Measurements from ENCODE around the gene BCL7C. TPM values are rescaled to one million over a fixed set of nuclear protein-coding genes. Genes with fewer than 3 reads are reported as not detected.
"Not testable (repeated sequence)": the region's sequence is repeated elsewhere in the genome, so short reads cannot be mapped to it uniquely, and the experiment has no call there.

Gene BCL7C
- polyA plus RNA-seq (ENCODE audit: insufficient read length in 10 of 10) = 10 to 100 TPM; 24.4 to 41.4 (median 29.9) TPM
- long read RNA-seq, donor 1, transcript BCL7C-201 (6 exons, 1,740 nt) = major isoform, 30 of 34 reads
- long read RNA-seq, donor 1, partial matches to known transcripts = 0 of 34 reads
- long read RNA-seq, donor 1, other reads (novel, unspliced or antisense) = 0 of 34 reads
- long read RNA-seq, donor 2, transcript BCL7C-201 (6 exons, 1,740 nt) = major isoform, 30 of 32 reads
- long read RNA-seq, donor 2, partial matches to known transcripts = 0 of 32 reads
- long read RNA-seq, donor 2, other reads (novel, unspliced or antisense) = 0 of 32 reads
- long read RNA-seq, donor 3 = 0 reads
- long read RNA-seq, donor 4, transcript BCL7C-201 (6 exons, 1,740 nt) = major isoform, 18 of 20 reads
- long read RNA-seq, donor 4, partial matches to known transcripts = 0 of 20 reads
- long read RNA-seq, donor 4, other reads (novel, unspliced or antisense) = 0 of 20 reads
- long read RNA-seq, donor 5, transcript BCL7C-201 (6 exons, 1,740 nt) = major isoform, 17 of 43 reads
- long read RNA-seq, donor 5, partial matches to known transcripts = 23 of 43 reads
- long read RNA-seq, donor 5, other reads (novel, unspliced or antisense) = 0 of 43 reads
- long read RNA-seq, donor 6, transcript BCL7C-201 (6 exons, 1,740 nt) = major isoform, 28 of 34 reads
- long read RNA-seq, donor 6, partial matches to known transcripts = 0 of 34 reads
- long read RNA-seq, donor 6, other reads (novel, unspliced or antisense) = 0 of 34 reads
- long read RNA-seq, donor 7, transcript BCL7C-201 (6 exons, 1,740 nt) = major isoform, 17 of 18 reads
- long read RNA-seq, donor 7, partial matches to known transcripts = 0 of 18 reads
- long read RNA-seq, donor 7, other reads (novel, unspliced or antisense) = 0 of 18 reads
- long read RNA-seq, donor 8, transcript BCL7C-201 (6 exons, 1,740 nt) = major isoform, 23 of 25 reads
- long read RNA-seq, donor 8, partial matches to known transcripts = 0 of 25 reads
- long read RNA-seq, donor 8, other reads (novel, unspliced or antisense) = 0 of 25 reads
- long read RNA-seq, donor 9, partial matches to known transcripts = 0 of 2 reads
- long read RNA-seq, donor 9, other reads (novel, unspliced or antisense) = 0 of 2 reads

DNA sequence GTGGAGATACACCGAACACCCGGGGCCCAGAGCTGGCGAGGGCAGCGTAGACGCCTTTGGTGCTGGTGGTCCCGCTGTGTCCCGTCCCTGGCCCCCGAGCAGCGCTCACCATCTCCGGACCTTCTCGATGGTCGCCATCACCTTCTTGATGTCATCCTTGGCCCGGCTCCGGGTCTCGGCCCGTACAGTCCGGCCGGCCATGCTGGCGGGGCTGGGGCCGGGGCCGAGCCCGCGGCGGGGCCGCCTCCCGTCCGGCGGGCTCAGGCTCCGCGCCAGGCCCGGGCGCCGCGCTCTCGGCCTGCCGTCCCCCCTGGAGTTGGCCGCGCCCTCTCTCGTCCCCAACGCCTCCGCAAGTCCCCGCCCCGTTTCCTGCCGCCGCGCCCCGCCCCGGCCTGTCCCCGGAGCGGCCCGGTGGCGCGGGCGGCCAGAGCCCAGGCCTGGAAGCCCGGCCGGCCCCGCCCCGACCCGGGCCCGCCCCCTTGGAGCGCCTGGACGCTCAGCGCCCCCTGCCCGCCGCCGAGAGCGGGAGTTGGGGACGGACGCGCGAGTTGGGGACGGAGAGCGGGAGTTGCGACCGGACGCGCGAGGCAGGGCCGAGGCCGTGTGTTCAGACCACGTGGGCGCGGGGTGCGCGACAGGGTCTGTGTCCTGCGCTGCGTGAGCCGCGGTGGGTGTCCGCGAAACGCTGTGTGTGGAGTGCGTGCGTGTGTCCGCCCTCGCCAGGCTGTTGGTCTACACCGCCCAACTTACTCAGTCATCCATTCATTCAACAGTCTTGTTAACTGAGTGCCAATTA lies at the start of gene BCL7C:
TSS of gene BCL7C (minus strand) at position 334 of the 796 bp plus-strand sequence. CDS start at position 201, 133 bp downstream.
- peak; percentile 91 to 95 (median 91) for DNase-seq

- no peak for DNase-seq
These were observed 48.5 kb upstream of the BCL7C start for GRCh38 chr16:30942426-30942806.

- DNase-seq = peak in 1 of 3 donors; percentile 82
These were observed 47.9 kb upstream of the BCL7C start for GRCh38 chr16:30941600-30942425.

GRCh38 chr16:30939571-30939970 lies 45.7 kb upstream of the BCL7C start:
- not testable (repeated sequence) for DNase-seq

- no peak for DNase-seq
These were observed 43.8 kb upstream of the BCL7C start for GRCh38 chr16:30937692-30938091.

DNA sequence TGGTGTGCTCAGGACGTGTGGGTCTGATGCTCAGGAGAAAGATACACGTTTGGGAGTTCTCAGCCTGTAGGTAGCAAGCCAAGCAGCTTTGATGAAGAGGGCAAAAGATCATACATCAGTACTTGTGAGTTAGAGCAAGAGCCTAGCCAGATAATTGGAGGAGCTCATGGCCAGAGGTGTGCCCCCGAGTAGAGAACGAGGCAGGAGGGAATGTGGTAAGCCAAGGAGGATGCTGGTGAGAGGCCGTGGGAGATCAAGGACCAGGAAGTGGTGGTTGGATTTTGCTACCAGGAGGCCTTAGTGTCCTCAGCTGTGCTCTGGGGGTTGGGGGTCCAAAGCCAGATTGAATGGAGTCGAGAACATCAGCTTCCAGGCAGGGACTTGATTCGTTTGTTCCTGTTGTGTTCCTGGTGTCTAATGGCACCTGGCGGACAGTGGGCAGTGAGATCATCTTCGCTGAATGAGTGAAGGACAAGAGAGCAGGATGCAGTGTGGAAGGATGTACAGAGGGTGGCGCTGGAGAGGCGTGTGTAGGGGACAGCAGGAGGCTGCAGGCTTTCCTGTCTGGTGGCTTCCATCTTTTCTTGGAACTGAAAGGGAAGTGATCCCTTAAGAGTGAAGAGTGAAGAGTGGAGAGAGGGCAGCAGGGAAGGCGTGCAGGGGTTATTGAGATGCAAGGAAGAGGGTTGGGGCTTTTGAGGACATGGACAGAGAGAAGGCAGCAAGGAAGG lies 41.1 kb upstream of the BCL7C start:
- peak in 1 of 3 donors; percentile 49 for DNase-seq

DNA sequence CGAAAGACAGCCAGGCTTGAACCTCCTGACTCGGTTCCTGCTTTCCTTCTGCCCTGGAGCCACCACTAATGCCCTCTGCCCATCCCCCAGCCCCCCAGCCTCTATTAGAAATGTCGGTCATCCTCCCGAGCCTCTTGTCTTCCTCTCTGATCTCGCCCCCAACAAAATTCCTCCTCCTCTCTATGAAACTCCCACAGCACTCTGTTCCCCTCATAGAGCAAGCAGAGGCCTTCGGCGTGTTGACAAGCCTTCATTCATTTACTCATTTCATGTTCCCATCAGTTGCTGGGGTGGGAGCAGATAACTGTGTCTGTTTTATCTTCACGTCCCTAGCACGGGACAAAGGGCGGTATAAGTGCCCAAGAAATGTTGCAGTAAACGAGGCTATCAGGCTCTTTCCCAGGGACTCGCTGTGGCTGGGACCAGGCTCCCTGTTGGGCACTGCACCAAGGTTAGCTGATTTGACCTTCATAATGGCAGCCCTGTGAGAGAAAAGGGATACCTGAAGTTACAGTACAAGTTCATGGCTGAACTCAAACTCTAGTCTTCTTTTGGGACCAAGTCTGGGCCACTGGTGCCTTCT lies 37.3 kb upstream of the BCL7C start:
- no peak for DNase-seq

- peak in 1 of 3 donors; percentile 1 for DNase-seq
These were observed 36.3 kb upstream of the BCL7C start for GRCh38 chr16:30930160-30930571.

DNA sequence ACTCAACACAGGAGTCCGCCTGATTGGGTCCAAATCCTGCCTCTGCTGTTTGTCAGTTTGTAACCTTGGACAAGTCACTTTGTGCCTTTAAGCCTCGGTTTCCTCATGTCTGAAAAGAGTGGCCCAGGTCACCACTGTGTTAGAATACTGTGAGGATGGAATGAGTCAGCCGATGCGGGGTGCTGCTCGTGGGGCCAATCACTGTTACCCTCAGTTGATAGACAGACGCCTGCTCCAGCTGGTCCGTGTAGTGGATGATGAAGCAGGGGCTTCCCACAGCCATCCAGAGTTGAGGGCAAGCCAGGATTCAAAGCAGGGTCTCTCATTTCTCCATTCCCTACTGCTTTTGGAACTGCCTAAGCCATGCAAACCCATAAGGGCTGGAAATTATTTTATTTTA lies 35.3 kb upstream of the BCL7C start:
- no peak for DNase-seq

DNA sequence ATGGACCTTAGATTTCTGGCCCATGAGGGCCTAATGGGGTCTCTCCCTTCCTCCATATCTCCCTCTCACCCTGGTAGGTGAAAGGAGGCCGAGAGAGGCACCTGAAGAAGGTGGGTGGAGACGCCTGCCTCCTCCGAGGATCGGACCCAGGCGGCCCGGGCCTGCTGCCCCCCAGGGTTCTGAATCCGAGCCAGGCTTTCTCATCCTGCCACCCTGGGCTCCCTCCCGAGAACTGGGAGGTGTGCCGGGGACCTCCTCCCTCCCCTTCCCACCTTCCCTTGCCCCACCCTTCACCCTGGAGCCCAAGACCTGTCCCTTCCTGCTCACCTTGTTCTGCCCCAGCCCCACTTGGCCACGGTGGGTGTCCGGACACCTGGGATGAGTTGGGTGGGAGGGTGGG lies 34.5 kb upstream of the BCL7C start:
- DNase-seq = no peak

- DNase-seq = peak in 2 of 3 donors; percentile 39 to 86
These were observed 34.0 kb upstream of the BCL7C start for GRCh38 chr16:30927789-30928378.

- DNase-seq = no peak
These were observed 33.3 kb upstream of the BCL7C start for GRCh38 chr16:30926937-30927788.

DNA sequence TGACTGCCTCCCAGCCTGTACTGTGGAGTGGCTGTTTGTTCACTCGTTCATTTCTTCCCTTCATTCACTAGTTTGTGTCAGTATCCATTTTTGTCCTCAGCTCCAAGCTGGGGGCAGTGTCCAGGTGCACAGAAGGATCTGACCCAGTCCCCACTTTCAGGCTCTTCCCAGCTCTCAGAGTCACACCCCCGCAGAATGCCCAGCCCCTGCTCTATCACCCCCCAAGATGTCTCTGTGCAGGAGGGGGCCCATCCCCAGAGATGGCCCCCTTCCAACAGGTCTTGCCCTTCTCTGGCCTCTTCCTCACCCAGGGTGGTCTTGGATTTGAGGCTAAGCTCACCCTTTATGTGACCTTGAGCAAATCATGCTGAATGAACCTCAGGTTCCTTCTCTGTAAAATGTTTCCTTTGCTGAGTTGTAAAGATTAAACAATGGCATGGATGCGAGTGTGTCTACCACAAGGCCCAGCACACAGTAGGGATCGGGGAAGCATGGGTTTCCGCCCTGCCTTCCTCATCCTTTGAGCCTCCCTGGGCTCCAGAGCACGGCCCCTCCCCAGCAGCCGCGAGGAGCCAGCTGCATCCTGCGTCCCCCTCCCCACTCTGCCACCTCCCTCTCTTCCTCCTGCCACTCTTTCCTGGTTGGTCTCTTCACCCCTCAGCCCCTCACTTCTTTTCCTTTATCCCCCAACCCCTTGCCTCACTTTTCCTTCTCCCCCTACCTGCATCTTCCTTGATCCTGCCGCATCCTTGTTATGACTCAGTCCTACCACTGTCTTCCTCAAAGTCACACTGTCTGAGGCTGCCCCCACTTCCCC lies 32.3 kb upstream of the BCL7C start:
- DNase-seq = no peak

GRCh38 chr16:30925632-30925987 lies 31.7 kb upstream of the BCL7C start:
- DNase-seq = no peak

DNA sequence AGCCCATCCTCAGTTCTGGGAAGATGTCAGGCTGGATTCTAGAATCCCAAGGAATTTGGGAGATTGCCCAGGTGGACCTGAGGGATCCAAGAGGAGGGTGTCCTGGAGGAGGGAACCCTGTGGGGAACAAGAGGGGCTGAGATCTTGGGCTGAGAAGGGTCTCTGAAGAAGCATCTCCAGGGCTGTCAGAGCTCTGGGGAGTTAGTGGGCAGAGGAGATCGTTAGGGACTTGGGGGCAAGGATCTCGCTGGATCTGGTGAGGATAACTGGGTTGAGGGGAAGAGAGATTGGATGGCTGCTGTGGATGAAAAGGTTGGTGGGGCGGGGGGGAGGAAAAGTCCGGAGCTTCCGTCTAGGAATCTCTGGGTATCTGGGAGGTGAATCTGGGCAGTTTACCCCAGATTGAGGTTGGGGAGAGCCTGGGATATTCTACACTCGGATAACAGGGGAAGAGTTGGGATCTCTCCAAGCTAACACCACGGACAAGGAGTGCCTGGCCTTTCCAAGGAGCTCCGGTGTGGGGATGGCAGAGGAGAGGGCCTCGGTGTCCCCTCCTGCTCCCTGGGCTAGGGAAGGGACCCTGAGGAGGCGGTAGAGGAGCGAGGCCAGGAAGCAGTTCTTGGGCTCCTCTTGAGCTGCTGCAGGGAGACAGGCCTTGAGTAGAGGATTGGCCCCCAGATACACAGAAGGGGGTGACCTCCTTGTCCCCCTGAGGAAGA lies 31.2 kb upstream of the BCL7C start:
- peak in 1 of 3 donors; percentile 47 for DNase-seq

Measured in muscle of back (tissue), 13 donors.